H9 (cell line): ENCODE measurements around the gene ERCC2. TPM values are rescaled to one million over a fixed set of nuclear protein-coding genes. Genes with fewer than 3 reads are reported as not detected.
A peak's percentile ranks its signal among the peaks of the same experiment; 100 is the strongest.

Experiments used
- DNase-seq: peaks from one replicate; pipeline ENCODE4 v3.0.0-alpha.2; 2017
- H2AFZ ChIP-seq: one replicate; pipeline ENCODE4 v1.6.1; 2013; ENCODE audit warnings: mild to moderate bottlenecking, low read length, control low read depth, moderate library complexity
- H2AK5ac ChIP-seq: 2 replicates; pipeline ENCODE4 v1.6.1; 2013; ENCODE audit warnings: low read length, control low read depth, mixed read lengths; ENCODE audit not compliant: insufficient read length
- H2BK120ac ChIP-seq: one replicate; pipeline ENCODE4 v1.6.1; 2013; ENCODE audit warnings: low read depth, mild to moderate bottlenecking, low read length, control low read depth, inconsistent platforms; ENCODE audit not compliant: poor library complexity, severe bottlenecking
- H2BK12ac ChIP-seq: 2 replicates; pipeline ENCODE4 v1.6.1; 2013; ENCODE audit warnings: low read length, control low read depth, mixed read lengths, low read depth; ENCODE audit not compliant: insufficient read length
- H2BK15ac ChIP-seq: 2 replicates; pipeline ENCODE4 v1.6.1; 2013; ENCODE audit warnings: low read depth, low read length, control low read depth
- H2BK20ac ChIP-seq: one replicate; pipeline ENCODE4 v1.6.1; 2013; ENCODE audit warnings: low read depth, mild to moderate bottlenecking, low read length, control low read depth, inconsistent platforms; ENCODE audit not compliant: poor library complexity, severe bottlenecking
- H2BK5ac ChIP-seq: 2 replicates; pipeline ENCODE4 v1.6.1; 2013; ENCODE audit warnings: low read length, control low read depth, mixed read lengths; ENCODE audit not compliant: insufficient read length
- H3K14ac ChIP-seq: 2 replicates; pipeline ENCODE4 v1.6.1; 2013; ENCODE audit warnings: low read length, control low read depth; ENCODE audit not compliant: insufficient read depth
- H3K18ac ChIP-seq: 2 replicates; pipeline ENCODE4 v1.6.1; 2013; ENCODE audit warnings: low read depth, mild to moderate bottlenecking, mixed read lengths, low read length, control low read depth; ENCODE audit not compliant: insufficient read length
- H3K23ac ChIP-seq: 2 replicates; pipeline ENCODE4 v1.6.1; 2013; ENCODE audit warnings: low read length, control low read depth, mixed read lengths, low read depth; ENCODE audit not compliant: insufficient read length
- H3K23me2 ChIP-seq: 2 replicates; pipeline ENCODE4 v1.6.1; 2013; ENCODE audit warnings: low read depth, mild to moderate bottlenecking, mixed read lengths, low read length, control low read depth; ENCODE audit not compliant: insufficient read length, poor library complexity, severe bottlenecking
- H3K27ac ChIP-seq: 2 replicates; pipeline ENCODE4 v1.5.1; 2013; ENCODE audit warnings: low read length, control low read depth, mixed read lengths, low read depth; ENCODE audit not compliant: insufficient read length
- H3K27me3 ChIP-seq: 2 replicates; pipeline ENCODE4 v1.6.1; 2013; ENCODE audit warnings: low read length, control low read depth, inconsistent platforms; ENCODE audit not compliant: insufficient read depth
- H3K4ac ChIP-seq: 2 replicates; pipeline ENCODE4 v1.6.1; 2013; ENCODE audit warnings: low read depth, mild to moderate bottlenecking, control low read depth, inconsistent platforms, low read length, moderate library complexity
- H3K4me1 ChIP-seq: 2 replicates; pipeline ENCODE4 v1.6.1; 2013; ENCODE audit warnings: low read length, control low read depth, inconsistent platforms; ENCODE audit not compliant: insufficient read depth
- H3K4me2 ChIP-seq: 2 replicates; pipeline ENCODE4 v1.6.1; 2013; ENCODE audit warnings: low read length, control low read depth, mixed read lengths; ENCODE audit not compliant: insufficient read length, insufficient read depth
- H3K56ac ChIP-seq: 2 replicates; pipeline ENCODE4 v1.6.1; 2013; ENCODE audit warnings: low read depth, mild to moderate bottlenecking, mixed read lengths, low read length, control low read depth; ENCODE audit not compliant: insufficient read length
- H3K79me1 ChIP-seq: 2 replicates; pipeline ENCODE4 v1.6.1; 2013; ENCODE audit warnings: low read depth, mild to moderate bottlenecking, moderate library complexity, low read length, control low read depth, inconsistent platforms; ENCODE audit not compliant: insufficient read depth, poor library complexity, severe bottlenecking
- H3K79me2 ChIP-seq: 2 replicates; pipeline ENCODE4 v1.6.1; 2013; ENCODE audit warnings: low read length, control low read depth, inconsistent platforms; ENCODE audit not compliant: insufficient read depth
- H3K9ac ChIP-seq: 2 replicates; pipeline ENCODE4 v1.6.1; 2013; ENCODE audit warnings: low read length, control low read depth, mixed read lengths; ENCODE audit not compliant: insufficient read length; ENCODE audit errors: extremely low read depth
- H3K9me3 ChIP-seq: one replicate; pipeline ENCODE4 v1.6.1; 2013; ENCODE audit warnings: low read depth, low read length, inconsistent platforms; ENCODE audit not compliant: control insufficient read depth
- H3T11ph ChIP-seq: one replicate; pipeline ENCODE4 v1.6.1; 2013; ENCODE audit warnings: mild to moderate bottlenecking, low read length, control low read depth, inconsistent platforms
- H4K20me1 ChIP-seq: one replicate; pipeline ENCODE4 v1.6.1; 2013; ENCODE audit not compliant: control insufficient read depth, insufficient read length, insufficient read depth
- H4K5ac ChIP-seq: 2 replicates; pipeline ENCODE4 v1.6.1; 2013; ENCODE audit warnings: low read depth, mild to moderate bottlenecking, mixed read lengths, low read length, control low read depth; ENCODE audit not compliant: insufficient read length
- H4K8ac ChIP-seq: replicated peaks from 2 replicates; pipeline ENCODE4 v1.6.1; 2013; ENCODE audit warnings: low read length, control low read depth, mixed read lengths, low read depth; ENCODE audit not compliant: insufficient read length
- H4K91ac ChIP-seq: 2 replicates; pipeline ENCODE4 v1.6.1; 2013; ENCODE audit warnings: low read depth, mild to moderate bottlenecking, moderate library complexity, mixed read lengths, low read length, control low read depth; ENCODE audit not compliant: insufficient read length
- H3K27ac Mint-ChIP-seq, 3 experiments: 2 replicates in 2 of 3; 3 replicates in 1 of 3; pipeline ENCODE4 v1.8.0; 2020 to 2021; ENCODE audit warnings: mixed read lengths in 3 of 3, mild to moderate bottlenecking in 1 of 3, moderate library complexity in 1 of 3
- H3K27me3 Mint-ChIP-seq: 2 replicates; pipeline ENCODE4 v1.8.0; 2021; ENCODE audit warnings: low read depth, mild to moderate bottlenecking, moderate library complexity, mixed read lengths
- H3K36me3 Mint-ChIP-seq, 3 experiments: 2 replicates in 2 of 3; 3 replicates in 1 of 3; pipeline ENCODE4 v1.8.0; 2020 to 2021; ENCODE audit warnings: low read depth in 3 of 3, mixed read lengths in 3 of 3; ENCODE audit not compliant: insufficient read depth in 1 of 3
- H3K4me1 Mint-ChIP-seq, 2 experiments: 2 replicates each; pipeline ENCODE4 v1.8.0; 2020; ENCODE audit warnings: mixed read lengths in 2 of 2
- H3K4me3 Mint-ChIP-seq, 2 experiments: 2 replicates in 1 of 2; 3 replicates in 1 of 2; pipeline ENCODE4 v1.8.0; 2020 to 2021; ENCODE audit warnings: mild to moderate bottlenecking in 2 of 2, mixed read lengths in 2 of 2, moderate library complexity in 1 of 2
- H3K9me3 Mint-ChIP-seq, 2 experiments: 2 replicates in 1 of 2; 3 replicates in 1 of 2; pipeline ENCODE4 v1.8.0; 2020; ENCODE audit warnings: mild to moderate bottlenecking in 2 of 2, mixed read lengths in 2 of 2, moderate library complexity in 1 of 2
- CTCF ChIP-seq: fragments of 200-600 bp; sonication (generic); conservative IDR thresholded peaks from 3 replicates; pipeline ENCODE4 v1.8.0; 2021; ENCODE audit warnings: antibody characterized with exemption, mild to moderate bottlenecking
- WGBS: extraction: QIAGEN DNeasy Blood & Tissue Kit; methylation state at CpG from one replicate; pipeline ENCODE4 v1.1.7; 2013; ENCODE audit warnings: missing lambda C conversion rate, low lambda C conversion rate, mixed read lengths; ENCODE audit not compliant: insufficient read length; ENCODE audit errors: extremely low coverage; 5-methylcytosine and 5-hydroxymethylcytosine counted together
- total RNA-seq: library from RNA; stranded (reverse); gene quantifications from 2 replicates; pipeline ENCODE4 v1.2.1, GENCODE V29; 2021

ERCC2 gene
- total RNA-seq, 1 experiment from 2014 or later: 98.7 TPM

DNA sequence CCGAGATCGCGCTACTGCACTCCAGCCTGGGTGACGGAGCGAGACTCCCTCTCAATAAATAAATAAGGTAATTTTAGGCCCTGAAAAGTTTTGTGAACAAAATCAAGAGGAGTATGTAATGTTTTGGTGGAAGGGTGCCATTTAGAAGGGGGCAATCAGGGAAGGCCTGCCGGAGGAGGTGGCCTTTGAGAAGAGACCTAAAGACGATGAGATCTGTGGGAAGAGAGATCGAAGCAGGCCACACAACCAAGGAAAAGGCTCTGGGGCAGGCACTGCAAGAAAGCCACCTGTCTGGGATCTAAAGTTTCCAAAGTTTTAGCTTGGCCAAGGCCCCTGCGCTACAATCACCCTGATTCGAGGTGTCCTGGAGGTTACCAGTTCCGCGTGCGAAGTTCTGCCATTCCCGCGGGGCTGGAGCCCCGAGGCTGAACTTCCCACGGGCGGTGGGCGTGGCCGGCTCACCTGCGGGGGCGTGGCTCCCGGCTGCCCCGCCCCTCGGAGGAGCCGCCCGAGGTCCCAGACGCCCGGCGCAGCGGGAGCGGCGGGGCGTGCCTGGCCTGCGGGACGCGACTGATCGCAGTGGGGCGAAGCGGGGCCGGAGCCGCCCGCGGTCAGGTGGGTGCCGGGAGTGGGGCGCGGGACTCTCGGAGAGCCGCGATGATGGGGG, 30.0 kb downstream of the ERCC2 start, which contains the start of gene KLC3:
Gene KLC3, plus strand, starts transcription at position 519 of the 667 bp plus-strand sequence. CDS start 4,792 bp downstream, outside the sequence.
- DNase-seq: peak; percentile 68
- Histone ChIP-seq H3K79me1 (no peaks in the 10 kb centered on the region), H3K23ac (no peak within 1 kb of the TSS), H3K4me1 (0 out of 2 replicates have a peak, but pooled peaks cover 2% of the 10 kb centered on the region), H3K27me3 (peaks cover 4% of the 10 kb centered on the region), H2AFZ (no peak within 1 kb of the TSS), H4K91ac (no peak within 1 kb of the TSS), H3K23me2 (peaks cover 12% of the 10 kb centered on the region), H2BK15ac (no peak within 1 kb of the TSS), H2BK120ac (no peak within 1 kb of the TSS), H4K8ac (no peak within 1 kb of the TSS), H2AK5ac (no peak within 1 kb of the TSS), H2BK12ac (no peak within 1 kb of the TSS), H3T11ph (no peak within 1 kb of the TSS), H4K5ac (no peak within 1 kb of the TSS), H3K56ac (no peak within 1 kb of the TSS), H3K9me3 (no peaks in the 10 kb centered on the region), H3K4ac (no peak within 1 kb of the TSS), H4K20me1 (peaks cover 2% of the 10 kb centered on the region), H3K14ac (no peak within 1 kb of the TSS; the same call in 1 of the 2 replicates), H2BK20ac (no peak within 1 kb of the TSS), H3K27ac (no peak within 1 kb of the TSS), H3K18ac (no peak within 1 kb of the TSS), H3K9ac (no peak within 1 kb of the TSS), H3K4me2 (peak within 1 kb of the TSS; percentile 42), H3K79me2 (no peaks in the 10 kb centered on the region), H2BK5ac (no peak within 1 kb of the TSS)
- no peak for TF ChIP-seq CTCF
- Mint-ChIP-seq H3K27ac (no peak within 1 kb of the TSS), H3K36me3 (no peaks in the 10 kb centered on the region), H3K27me3 (peaks cover 28% of the 10 kb centered on the region), H3K4me1 (peaks cover 3 to 15% of the 10 kb centered on the region in 2 experiments; a peak in 3 of 4 replicates), H3K4me3 (peak within 1 kb of the TSS; percentile 53 to 77; a peak in 4 of 5 replicates), H3K9me3 (no peaks in the 10 kb centered on the region; a peak in 2 of 5 replicates)
- no CpG with 5 or more reads among the region's 50 CpGs for WGBS
